GM18499 (cell line): ENCODE measurements around the gene GHR.
"Not testable (repeated sequence)": the region's sequence is repeated elsewhere in the genome, so short reads cannot be mapped to it uniquely, and the experiment has no call there.

Experiments
- ATAC-seq: cut with Tn5 transposase; IDR thresholded peaks from one replicate; pipeline ENCODE4 v1.9.1; 2021; ENCODE audit warnings: moderate number of reproducible peaks; ENCODE audit not compliant: insufficient read depth, unreplicated experiment

Gene GHR

DNA sequence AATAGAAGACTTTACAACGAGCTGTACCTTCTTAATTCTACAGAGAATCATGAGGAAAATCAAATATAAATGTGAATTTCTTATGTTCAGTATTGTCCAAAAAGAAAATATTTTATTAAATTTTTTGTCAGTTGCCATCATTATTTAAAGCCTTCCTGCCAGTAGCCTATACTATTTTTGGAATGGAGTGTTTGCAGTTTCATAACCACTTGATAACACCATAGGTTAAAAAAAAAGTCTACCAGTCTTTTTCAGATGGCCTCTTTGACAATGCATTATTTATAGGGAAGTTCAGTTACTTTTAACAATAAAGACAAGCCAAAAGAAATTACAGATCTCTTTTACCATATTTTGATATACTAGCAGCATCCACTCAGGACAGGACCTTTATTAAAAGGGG is 253.1 kb downstream of the GHR start:
- no peak for ATAC-seq

DNA sequence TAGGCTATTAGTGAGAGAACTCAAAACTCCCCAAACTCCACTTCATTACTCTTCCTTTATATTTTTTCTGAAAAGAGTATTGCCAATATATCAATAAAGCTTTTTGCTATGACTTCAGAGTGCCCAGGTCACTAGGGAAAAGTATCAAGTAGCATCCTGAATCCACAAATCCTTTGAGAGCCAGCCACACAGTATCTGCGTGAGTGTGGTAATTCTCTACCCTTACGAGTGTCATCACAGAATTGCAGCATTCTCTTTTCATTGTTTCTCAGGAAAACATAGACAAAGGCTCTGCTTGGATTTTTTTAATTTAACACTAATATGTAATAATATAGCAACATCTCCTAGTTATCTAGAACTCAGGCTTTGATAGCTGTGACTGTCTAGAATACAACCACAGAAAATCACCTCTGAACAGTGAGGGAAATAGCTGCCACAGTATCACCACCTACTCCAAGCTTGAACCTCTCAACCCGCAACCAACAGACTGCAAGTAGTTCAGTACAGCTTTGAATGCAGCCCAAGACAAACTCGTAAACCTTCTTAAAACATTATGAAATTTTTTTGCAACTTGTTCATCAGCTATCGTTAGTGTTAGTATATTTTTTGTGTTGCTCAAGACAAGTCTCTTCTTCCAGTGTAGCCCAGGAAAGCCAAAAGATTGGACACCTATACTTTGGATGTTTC is 254.1 kb downstream of the GHR start:
- no peak for ATAC-seq

DNA sequence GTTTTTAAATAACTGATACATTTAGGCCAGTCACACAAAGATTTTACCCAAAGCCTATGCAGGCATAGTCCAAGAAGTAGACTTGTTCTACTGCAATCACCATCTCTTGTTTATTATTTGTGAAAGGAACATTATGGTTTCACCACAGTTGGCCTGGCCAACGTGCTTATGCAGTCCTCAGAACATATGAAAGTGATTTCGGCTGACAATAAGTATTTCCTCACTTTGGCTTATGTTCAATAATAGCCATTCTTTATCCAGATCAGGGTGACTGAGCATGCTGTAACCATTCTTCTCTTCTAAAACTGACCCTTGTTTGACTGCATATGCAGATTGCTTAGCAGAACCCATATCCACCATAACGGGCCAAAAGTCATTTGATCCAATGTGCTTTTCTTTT is 256.8 kb downstream of the GHR start:
- no peak for ATAC-seq

DNA sequence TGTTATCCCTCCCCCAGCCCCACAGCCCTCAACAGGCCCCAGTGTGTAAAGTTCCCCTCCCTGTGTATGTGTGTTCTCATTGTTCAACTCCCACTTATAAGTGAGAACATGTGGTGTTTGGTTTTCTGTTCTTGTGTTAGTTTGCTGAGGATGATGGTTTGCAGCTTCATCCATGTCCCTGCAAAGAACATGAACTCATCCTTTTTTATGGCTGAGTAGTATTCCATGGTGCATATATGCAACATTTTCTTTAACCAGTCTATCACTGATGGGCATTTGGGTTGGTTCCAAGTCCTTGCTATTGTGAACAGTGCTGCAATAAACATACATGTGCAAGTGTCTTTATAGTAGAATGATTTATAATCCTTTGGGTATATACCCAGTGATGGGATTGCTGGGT is 261.8 kb downstream of the GHR start:
- ATAC-seq = not testable (repeated sequence)

DNA sequence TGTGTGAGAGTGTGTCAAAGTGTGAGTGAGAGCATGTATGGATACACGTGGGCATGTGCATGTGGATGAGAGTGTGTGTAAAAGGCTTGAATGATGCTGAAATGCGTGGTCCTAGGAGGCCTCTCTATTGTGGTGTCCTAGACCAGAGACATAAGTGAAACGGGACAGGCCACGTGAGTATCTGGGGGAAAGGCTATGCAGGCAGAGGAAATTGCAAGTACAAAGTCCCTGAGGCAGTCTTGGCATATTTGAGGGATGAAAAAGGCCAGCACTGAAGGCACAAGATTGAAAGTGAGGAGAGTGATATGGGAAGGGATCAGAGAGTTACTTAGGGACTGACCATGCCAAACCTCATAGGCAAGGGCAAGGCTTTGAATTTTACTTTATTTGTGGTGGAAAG is 266.2 kb downstream of the GHR start:
- ATAC-seq = no peak

DNA sequence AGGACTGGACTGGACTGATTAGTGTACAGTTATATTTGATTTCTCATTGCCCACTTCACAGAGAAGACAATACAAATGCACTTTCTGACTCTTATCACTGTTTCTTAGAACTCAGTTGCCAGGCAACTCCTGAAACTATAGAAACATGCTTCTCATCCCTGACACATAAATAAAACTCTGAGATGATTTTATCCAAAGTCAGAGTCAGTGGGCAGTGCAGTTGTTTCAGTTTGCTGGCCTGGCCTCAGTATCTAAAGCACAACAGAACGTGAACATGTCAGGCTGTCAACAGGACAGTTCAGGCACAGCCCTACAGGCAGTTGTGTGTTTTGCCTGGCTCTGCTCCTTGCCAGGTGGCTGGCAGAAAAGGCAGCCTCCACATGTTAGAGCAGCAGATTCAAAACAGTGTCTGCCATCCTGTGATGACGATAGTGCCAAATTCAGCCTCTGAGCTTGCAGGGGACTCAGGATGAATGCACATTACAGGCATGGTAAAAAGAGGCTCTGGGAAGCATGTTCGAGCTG is 268.2 kb downstream of the GHR start:
- no peak for ATAC-seq

DNA sequence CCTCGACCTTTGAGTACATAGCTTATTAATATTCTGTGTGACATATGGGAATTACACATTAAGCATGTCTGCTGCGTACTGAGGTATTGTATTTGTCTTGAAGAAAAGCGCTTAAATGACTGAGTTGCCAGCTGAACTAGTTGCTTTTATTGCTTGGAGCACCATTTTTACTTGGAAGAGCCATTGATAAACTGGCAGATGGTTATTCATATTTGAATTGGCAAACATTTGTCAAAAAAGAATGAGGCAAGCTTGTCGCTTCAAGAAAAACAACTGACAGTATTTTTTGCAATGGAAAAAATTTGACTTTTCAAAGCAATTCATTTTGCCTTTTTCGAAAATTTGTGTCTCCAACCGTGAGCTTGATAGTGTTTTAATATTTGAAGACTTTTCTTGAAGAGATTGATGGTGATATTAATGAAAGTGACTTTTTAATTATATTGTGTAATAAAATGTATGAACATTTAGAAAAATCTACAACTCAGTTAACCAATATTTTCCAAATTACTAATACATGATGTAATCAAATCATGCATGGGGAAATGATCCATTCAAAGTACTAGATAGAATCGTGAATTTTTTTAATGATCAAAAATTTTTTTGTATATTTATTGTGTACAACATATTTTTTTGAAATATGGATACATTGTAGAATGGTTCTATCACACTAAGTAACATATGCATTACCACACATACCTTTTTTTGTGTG is 278.3 kb downstream of the GHR start:
- no peak for ATAC-seq

DNA sequence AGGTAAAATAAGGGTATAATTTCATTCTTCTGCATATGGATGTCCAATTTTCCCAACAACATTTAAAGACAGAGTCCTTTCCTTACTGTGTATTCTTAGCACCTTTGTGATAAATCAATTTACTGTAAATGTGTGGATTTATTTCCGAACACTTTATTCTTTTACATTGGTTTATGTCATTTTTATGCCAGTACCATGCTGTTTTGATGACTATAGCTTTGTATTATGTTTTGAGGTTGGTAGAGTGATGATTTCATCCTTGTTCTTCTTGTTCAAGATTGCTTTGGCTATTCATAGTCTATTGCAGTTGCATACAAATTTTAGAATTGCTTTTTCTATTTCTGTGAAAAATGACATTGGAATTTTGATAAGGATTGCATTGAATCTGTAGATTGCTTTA is 280.0 kb downstream of the GHR start:
- no peak for ATAC-seq

DNA sequence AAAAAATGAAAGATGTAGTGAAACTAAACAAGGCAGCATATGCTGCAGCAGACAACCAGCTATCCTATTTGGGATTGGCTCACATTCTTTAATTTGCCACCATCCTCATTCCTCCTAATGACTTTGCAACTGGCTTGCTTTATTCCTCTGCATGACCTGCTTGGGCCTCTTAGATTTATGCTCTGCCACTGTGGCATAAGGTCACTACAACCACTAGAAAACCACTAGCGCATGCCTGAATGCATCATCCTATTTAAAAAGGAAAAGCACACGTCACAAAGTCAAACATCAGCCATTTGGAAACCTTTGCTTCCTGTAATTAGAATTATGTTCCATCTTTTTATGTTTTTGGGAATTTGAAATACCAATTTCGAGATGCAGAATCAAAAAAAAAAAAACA is 292.5 kb downstream of the GHR start:
- no peak for ATAC-seq

DNA sequence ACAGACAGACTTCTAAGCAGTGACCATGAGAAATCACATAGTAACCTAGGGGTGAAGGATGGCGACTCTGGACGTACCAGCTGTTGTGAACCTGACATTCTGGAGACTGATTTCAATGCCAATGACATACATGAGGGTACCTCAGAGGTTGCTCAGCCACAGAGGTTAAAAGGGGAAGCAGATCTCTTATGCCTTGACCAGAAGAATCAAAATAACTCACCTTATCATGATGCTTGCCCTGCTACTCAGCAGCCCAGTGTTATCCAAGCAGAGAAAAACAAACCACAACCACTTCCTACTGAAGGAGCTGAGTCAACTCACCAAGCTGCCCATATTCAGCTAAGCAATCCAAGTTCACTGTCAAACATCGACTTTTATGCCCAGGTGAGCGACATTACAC is 295.4 kb downstream of the GHR start:
- peak; percentile 94 for ATAC-seq

DNA sequence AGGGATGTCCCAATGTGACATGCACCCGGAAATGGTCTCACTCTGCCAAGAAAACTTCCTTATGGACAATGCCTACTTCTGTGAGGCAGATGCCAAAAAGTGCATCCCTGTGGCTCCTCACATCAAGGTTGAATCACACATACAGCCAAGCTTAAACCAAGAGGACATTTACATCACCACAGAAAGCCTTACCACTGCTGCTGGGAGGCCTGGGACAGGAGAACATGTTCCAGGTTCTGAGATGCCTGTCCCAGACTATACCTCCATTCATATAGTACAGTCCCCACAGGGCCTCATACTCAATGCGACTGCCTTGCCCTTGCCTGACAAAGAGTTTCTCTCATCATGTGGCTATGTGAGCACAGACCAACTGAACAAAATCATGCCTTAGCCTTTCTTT is 295.8 kb downstream of the GHR start:
- no peak for ATAC-seq

DNA sequence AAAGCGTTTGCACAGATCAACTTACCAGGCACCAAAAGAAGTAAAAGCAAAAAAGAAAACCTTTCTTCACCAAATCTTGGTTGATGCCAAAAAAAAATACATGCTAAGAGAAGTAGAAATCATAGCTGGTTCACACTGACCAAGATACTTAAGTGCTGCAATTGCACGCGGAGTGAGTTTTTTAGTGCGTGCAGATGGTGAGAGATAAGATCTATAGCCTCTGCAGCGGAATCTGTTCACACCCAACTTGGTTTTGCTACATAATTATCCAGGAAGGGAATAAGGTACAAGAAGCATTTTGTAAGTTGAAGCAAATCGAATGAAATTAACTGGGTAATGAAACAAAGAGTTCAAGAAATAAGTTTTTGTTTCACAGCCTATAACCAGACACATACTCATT is 297.0 kb downstream of the GHR start:
- ATAC-seq = no peak

DNA sequence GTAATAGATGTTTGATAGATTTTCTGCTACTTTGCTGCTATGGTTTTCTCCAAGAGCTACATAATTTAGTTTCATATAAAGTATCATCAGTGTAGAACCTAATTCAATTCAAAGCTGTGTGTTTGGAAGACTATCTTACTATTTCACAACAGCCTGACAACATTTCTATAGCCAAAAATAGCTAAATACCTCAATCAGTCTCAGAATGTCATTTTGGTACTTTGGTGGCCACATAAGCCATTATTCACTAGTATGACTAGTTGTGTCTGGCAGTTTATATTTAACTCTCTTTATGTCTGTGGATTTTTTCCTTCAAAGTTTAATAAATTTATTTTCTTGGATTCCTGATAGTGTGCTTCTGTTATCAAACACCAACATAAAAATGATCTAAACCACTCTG is 298.2 kb downstream of the GHR start:
- ATAC-seq = no peak

DNA sequence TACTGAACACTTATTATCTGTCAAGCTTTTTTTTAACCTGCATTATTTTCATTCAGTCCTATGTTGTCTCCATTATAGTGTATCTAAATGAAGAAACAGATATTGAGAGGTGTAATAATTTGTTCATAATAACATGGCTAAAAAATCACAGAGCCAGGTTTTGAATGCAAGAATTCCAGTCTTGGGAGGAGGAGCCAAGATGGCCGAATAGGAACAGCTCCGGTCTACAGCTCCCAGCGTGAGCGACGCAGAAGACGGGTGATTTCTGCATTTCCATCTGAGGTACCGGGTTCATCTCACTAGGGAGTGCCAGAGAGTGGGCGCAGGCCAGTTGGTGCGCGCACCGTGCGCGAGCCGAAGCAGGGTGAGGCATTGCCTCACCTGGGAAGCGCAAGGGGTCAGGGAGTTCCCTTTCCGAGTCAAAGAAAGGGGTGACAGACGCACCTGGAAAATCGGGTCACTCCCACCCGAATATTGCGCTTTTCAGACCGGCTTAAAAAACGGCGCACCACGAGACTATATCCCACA is 311.4 kb downstream of the GHR start:
- not testable (repeated sequence) for ATAC-seq

DNA sequence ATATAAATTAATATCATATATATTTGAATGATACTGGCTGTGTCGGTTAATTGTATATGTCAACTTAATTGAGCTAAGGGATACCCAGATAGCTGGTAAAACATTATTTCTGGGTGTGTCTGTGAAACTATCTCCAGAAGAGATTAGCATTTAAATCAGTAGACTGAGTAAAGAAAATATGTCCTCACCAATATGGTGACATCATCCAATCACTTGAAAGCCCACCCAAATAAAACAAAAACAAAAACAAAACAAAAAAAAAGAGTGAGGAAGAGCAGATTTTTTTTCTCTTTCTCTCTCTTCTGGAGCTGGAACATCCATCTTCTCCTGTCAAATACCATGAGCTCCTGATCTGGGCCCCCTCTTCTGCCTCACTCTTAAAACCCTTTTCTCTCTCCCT is 317.7 kb downstream of the GHR start:
- ATAC-seq = no peak

DNA sequence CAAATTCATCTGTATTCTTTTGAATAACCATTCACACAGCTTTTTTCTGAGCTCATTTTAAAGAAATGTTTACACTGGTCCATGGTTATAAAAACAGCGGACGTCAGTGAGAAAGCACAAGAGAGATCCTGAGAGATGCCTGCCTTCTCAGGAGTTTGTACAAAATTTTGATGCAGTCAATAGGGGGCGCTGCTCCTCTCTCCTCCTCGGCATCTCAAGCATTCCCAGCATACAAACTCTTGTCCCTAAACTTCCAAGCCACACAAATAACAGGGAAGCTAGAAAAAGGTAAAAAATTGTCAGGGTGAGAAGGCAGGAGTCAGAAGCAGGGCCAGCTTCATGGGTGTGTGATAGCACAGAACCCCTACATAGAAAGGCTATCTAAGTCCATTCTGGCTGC is 322.2 kb downstream of the GHR start:
- no peak for ATAC-seq

DNA sequence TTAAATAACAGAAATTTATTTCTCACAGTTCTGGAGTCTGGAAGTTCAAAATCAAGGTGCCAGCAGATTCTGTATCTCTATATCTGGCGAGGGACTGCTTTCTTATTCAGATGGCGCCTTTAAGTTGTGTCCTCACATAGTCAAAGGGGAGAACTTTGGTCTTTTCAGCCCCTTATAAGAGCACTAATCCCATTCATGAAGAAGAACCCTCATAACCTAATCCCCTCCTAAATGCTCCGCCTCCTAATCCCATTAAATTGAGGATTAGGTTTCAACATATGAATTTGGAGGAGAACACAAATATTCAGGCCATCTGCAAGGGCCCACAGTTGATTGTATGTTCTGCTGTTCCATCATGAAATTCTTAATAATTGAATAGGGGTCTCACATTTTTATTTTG is 322.6 kb downstream of the GHR start:
- ATAC-seq = no peak

DNA sequence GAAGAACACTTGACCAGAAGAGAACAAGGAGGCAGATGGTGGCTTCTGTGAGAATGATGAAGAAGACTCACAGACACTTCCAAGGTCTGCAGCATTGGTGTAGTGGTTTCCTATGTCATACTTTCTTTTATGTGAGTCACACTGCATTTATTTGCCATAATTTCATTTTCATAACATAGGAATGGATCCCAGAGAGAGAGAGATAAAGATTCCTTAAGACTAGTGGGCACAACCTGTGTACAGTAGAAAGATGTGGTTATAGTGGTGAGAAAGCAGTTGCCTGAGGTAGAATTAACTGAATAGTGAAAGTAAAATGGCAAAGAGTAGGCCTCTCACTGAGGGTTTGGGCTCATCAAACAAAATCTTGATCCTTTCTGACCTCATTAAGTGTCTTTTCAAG is 325.8 kb downstream of the GHR start:
- ATAC-seq = no peak

DNA sequence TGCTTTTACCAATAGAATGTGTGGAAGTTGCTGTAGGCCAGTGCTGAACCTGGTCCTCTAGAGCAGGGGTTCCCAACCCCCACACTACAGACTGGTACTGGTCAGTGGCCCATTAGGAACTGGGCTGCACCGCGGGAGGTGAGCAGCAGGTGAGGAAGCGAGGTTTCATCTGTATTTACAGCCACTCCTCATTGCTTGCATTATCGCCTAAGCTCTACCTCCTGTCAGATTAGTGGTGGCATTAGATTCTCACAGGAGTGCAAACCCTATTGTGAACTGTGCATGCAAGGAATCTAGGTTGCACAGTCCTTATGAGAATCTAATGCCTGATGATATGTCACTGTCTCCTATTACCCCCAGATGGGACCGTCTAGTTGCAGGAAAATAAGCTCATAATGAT is 327.3 kb downstream of the GHR start:
- ATAC-seq = no peak

DNA sequence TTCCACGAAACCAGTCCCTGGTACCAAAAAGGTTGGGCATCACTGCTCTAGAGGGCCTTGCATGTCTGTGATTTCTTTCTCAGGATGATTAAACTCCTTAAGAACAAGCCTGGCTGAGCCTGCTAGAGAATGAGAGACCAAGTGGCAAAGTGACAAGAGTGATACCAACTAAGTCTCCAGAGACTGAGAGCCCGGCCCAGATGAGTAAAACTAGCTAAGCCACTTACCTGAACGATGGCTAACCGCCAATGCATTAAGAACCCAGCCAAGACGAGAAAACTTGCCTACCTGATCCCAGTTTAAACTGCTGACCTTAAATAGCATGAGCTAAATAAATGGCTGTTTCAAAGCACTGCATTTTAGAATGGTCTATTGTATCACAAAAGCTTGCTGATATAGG is 327.8 kb downstream of the GHR start:
- ATAC-seq = no peak

DNA sequence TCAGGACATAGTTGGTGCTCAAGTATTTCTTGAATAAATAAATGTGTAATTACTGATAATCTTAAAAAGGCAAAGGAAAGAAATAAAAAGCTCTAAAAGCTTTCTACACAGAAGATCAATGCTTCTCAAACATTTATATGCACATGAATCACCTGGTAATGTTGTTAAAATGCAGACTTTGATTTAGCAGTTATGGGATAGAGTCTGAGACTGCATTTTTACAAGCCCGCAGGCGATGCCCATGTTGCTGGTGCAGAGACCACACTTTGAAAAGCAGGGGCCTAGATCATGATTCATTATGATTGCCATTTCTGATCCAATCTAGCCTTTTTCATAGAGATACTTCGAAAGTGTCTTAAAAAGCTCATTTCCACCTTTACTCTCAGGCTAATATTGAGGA is 329.9 kb downstream of the GHR start:
- no peak for ATAC-seq
